DOHH2 (cell line): ENCODE results near the gene HIPK2.

Experiments used
- H3F3A ChIP-seq: fragments of 200-600 bp; sonication (generic), shearing (Covaris generic); 2 replicates; pipeline ENCODE4 v1.6.0; 2016; ENCODE audit warnings: antibody characterized with exemption, mild to moderate bottlenecking; ENCODE audit not compliant: control insufficient read depth, insufficient read depth
- H3K27ac ChIP-seq: fragments of 200-600 bp; sonication (generic); 2 replicates; pipeline ENCODE4 v1.5.1; 2014; ENCODE audit warnings: low read depth, mild to moderate bottlenecking, low read length, moderate library complexity
- H3K27me3 ChIP-seq: fragments of 200-600 bp; sonication (generic); 2 replicates; pipeline ENCODE4 v1.6.1; 2014; ENCODE audit warnings: mild to moderate bottlenecking, low read length, mixed read lengths; ENCODE audit not compliant: control insufficient read depth
- H3K36me3 ChIP-seq: fragments of 200-600 bp; sonication (generic); 2 replicates; pipeline ENCODE4 v1.6.1; 2014; ENCODE audit warnings: mild to moderate bottlenecking, low read length, moderate library complexity, mixed read lengths; ENCODE audit not compliant: control insufficient read depth
- H3K4me1 ChIP-seq: fragments of 200-600 bp; sonication (generic); 2 replicates; pipeline ENCODE4 v1.6.1; 2014; ENCODE audit warnings: mild to moderate bottlenecking, low read length, mixed read lengths; ENCODE audit not compliant: control insufficient read depth
- H3K4me2 ChIP-seq: fragments of 200-600 bp; sonication (generic); 2 replicates; pipeline ENCODE4 v1.6.0; 2014; ENCODE audit warnings: mild to moderate bottlenecking, low read length, moderate library complexity
- H3K4me3 ChIP-seq: fragments of 200-600 bp; sonication (generic); 2 replicates; pipeline ENCODE4 v1.5.1; 2014; ENCODE audit warnings: mild to moderate bottlenecking, low read length, mixed read lengths
- H3K79me2 ChIP-seq: fragments of 200-600 bp; sonication (generic); 2 replicates; pipeline ENCODE4 v1.6.1; 2014; ENCODE audit warnings: mild to moderate bottlenecking, low read length, mixed read lengths; ENCODE audit not compliant: control insufficient read depth
- H3K9me2 ChIP-seq: fragments of 200-600 bp; sonication (generic); replicated peaks from 2 replicates; pipeline ENCODE4 v1.6.1; 2014; ENCODE audit warnings: mild to moderate bottlenecking, low read length, mixed read lengths; ENCODE audit not compliant: control insufficient read depth
- H3K9me3 ChIP-seq: fragments of 200-600 bp; sonication (generic); 2 replicates; pipeline ENCODE4 v1.6.1; 2014; ENCODE audit warnings: antibody characterized with exemption, low read length, mixed read lengths; ENCODE audit not compliant: control insufficient read depth, insufficient read depth
- H4K20me1 ChIP-seq: fragments of 200-600 bp; sonication (generic); 2 replicates; pipeline ENCODE4 v1.6.0; 2014; ENCODE audit warnings: low read depth, mild to moderate bottlenecking, antibody characterized with exemption, low read length, moderate library complexity; ENCODE audit not compliant: control insufficient read depth, insufficient read depth
- CTCF ChIP-seq: fragments of 200-600 bp; sonication (generic); IDR thresholded peaks from one replicate; pipeline ENCODE4 v1.5.1; 2014; ENCODE audit warnings: antibody characterized with exemption, mild to moderate bottlenecking, low read depth, low read length; ENCODE audit not compliant: poor library complexity, severe bottlenecking
- EZH2phosphoT487 ChIP-seq: fragments of 200-600 bp; sonication (generic); IDR thresholded peaks from 2 replicates; pipeline ENCODE4 v1.6.1; 2017; ENCODE audit warnings: borderline replicate concordance, mild to moderate bottlenecking, antibody characterized with exemption, low read length, moderate library complexity, mixed read lengths

HIPK2 gene

GRCh38 chr7:139732471-139733167 is 45.2 kb downstream of the HIPK2 start:
- H3F3A ChIP-seq, result no peaks in the 10 kb centered on the region
- H3K27ac ChIP-seq, result no peak overlapping the region
- H3K9me2 ChIP-seq, result no peaks in the 10 kb centered on the region
- no peaks in the 10 kb centered on the region for H4K20me1 ChIP-seq
- H3K9me3 ChIP-seq, result no peaks in the 10 kb centered on the region
- H3K36me3 ChIP-seq, result no peaks in the 10 kb centered on the region
- H3K79me2 ChIP-seq, result no peaks in the 10 kb centered on the region
- no peak overlapping the region for H3K4me2 ChIP-seq
- H3K4me3 ChIP-seq, result no peak overlapping the region
- TF ChIP-seq CTCF (no peak), EZH2phosphoT487 (no peak)
- H3K27me3 ChIP-seq, result 0 out of 2 replicates have a peak, but pooled peaks cover 5% of the 10 kb centered on the region
- no peaks in the 10 kb centered on the region for H3K4me1 ChIP-seq

GRCh38 chr7:139731802-139732470 is 45.9 kb downstream of the HIPK2 start:
- Histone ChIP-seq H3F3A (no peaks in the 10 kb centered on the region), H3K36me3 (no peaks in the 10 kb centered on the region), H3K4me3 (no peak overlapping the region), H3K27me3 (0 out of 2 replicates have a peak, but pooled peaks cover 5% of the 10 kb centered on the region), H4K20me1 (no peaks in the 10 kb centered on the region), H3K27ac (no peak overlapping the region), H3K4me1 (no peaks in the 10 kb centered on the region), H3K4me2 (no peak overlapping the region), H3K9me2 (no peaks in the 10 kb centered on the region), H3K9me3 (no peaks in the 10 kb centered on the region), H3K79me2 (no peaks in the 10 kb centered on the region)
- no peak for TF ChIP-seq EZH2phosphoT487
- TF ChIP-seq CTCF, result no peak

- Histone ChIP-seq H3K4me3 (no peak overlapping the region), H3K79me2 (no peaks in the 10 kb centered on the region), H3F3A (no peaks in the 10 kb centered on the region), H3K9me3 (no peaks in the 10 kb centered on the region), H3K27me3 (0 out of 2 replicates have a peak, but pooled peaks cover 5% of the 10 kb centered on the region), H3K4me1 (no peaks in the 10 kb centered on the region), H3K27ac (no peak overlapping the region), H3K9me2 (no peaks in the 10 kb centered on the region), H4K20me1 (no peaks in the 10 kb centered on the region), H3K4me2 (no peak overlapping the region), H3K36me3 (no peaks in the 10 kb centered on the region)
- no peak for TF ChIP-seq EZH2phosphoT487
- TF ChIP-seq CTCF, result no peak
Measured at GRCh38 chr7:139730746-139731612, 46.8 kb downstream of the HIPK2 start.
